ENCODE data around the gene GAB2.

DNA sequence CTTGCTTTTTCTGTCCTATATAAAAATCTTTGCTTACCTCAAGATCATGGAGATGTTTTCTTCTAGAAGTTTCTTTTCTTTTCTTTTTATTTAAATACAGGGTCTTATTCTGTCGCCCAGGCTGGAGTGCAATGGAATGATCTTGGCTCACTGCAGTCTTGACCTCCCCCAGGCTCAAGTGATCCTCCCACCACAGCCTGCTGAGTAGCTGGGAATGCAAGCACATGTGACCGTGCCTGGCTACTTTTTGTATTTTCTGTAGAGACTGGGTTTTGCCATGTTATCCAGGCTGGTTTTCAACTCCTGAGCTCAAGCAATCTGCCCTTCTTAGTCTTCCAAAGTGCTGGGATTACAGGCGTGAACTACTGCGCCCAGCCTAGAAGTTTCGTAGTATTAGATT lies 183.6 kb downstream of the GAB2 start:
- no peak for TF ChIP-seq POLR2A (IDR thresholded peaks at IDR 0.05; ENCODE audit: low read length)
- TF ChIP-seq, protein P1, sequence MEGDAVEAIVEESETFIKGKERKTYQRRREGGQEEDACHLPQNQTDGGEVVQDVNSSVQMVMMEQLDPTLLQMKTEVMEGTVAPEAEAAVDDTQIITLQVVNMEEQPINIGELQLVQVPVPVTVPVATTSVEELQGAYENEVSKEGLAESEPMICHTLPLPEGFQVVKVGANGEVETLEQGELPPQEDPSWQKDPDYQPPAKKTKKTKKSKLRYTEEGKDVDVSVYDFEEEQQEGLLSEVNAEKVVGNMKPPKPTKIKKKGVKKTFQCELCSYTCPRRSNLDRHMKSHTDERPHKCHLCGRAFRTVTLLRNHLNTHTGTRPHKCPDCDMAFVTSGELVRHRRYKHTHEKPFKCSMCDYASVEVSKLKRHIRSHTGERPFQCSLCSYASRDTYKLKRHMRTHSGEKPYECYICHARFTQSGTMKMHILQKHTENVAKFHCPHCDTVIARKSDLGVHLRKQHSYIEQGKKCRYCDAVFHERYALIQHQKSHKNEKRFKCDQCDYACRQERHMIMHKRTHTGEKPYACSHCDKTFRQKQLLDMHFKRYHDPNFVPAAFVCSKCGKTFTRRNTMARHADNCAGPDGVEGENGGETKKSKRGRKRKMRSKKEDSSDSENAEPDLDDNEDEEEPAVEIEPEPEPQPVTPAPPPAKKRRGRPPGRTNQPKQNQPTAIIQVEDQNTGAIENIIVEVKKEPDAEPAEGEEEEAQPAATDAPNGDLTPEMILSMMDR (IDR thresholded peaks at IDR 0.05), result no peak
- no peak for TF ChIP-seq ZC3H11A (IDR thresholded peaks at IDR 0.05)
- TF ChIP-seq POLR2AphosphoS2 (conservative IDR thresholded peaks at IDR 0.05; ENCODE audit: low read length), result no peak
- TF ChIP-seq JUNB (IDR thresholded peaks at IDR 0.05), result no peak
- no peak for TF ChIP-seq HOXA7 (CRISPR knock-in tag; IDR thresholded peaks at IDR 0.05)
- TF ChIP-seq, protein P2, sequence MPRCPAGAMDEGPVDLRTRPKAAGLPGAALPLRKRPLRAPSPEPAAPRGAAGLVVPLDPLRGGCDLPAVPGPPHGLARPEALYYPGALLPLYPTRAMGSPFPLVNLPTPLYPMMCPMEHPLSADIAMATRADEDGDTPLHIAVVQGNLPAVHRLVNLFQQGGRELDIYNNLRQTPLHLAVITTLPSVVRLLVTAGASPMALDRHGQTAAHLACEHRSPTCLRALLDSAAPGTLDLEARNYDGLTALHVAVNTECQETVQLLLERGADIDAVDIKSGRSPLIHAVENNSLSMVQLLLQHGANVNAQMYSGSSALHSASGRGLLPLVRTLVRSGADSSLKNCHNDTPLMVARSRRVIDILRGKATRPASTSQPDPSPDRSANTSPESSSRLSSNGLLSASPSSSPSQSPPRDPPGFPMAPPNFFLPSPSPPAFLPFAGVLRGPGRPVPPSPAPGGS (IDR thresholded peaks at IDR 0.05), result no peak
- TF ChIP-seq ZNF302 (CRISPR knock-in tag; IDR thresholded peaks at IDR 0.05), result no peak
- TF ChIP-seq MAFK (IDR thresholded peaks at IDR 0.05; ENCODE audit: partially characterized antibody), result no peak
- TF ChIP-seq JUN (IDR thresholded peaks at IDR 0.05), result no peak
- TF ChIP-seq, protein P3, sequence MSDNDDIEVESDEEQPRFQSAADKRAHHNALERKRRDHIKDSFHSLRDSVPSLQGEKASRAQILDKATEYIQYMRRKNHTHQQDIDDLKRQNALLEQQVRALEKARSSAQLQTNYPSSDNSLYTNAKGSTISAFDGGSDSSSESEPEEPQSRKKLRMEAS (IDR thresholded peaks at IDR 0.05), result no peak
